GM18526 (cell line): ENCODE measurements around the gene GPN1.

Source experiments
- POLR2A ChIP-seq: IDR thresholded peaks from 3 replicates; pipeline ENCODE4 v1.6.1; 2011; ENCODE audit not compliant: insufficient read length; ENCODE audit errors: extremely low read depth

The GPN1 gene

DNA sequence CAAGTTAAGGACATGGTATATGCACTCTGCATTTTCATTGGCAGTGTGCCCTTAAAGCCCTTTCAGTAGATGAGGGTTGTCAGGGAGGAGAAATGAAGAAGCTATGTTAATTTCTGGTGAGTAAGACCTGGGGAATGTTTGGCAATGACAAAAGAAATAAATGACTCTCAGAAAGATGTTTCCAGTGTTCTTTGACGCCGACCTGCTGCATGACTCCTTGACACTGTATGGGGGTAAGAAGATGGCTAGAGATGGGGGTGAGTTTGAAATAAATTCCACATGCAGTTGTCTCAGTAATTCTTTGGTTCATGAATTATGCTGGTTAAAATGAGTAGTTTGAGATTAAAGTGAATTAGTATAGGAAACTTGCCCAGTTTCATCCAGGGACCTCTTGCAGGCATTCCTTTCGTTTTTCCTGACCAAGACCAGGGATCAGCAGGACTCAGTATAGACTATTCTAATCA lies 5.9 kb upstream of the GPN1 start:
- no peak for TF ChIP-seq POLR2A

DNA sequence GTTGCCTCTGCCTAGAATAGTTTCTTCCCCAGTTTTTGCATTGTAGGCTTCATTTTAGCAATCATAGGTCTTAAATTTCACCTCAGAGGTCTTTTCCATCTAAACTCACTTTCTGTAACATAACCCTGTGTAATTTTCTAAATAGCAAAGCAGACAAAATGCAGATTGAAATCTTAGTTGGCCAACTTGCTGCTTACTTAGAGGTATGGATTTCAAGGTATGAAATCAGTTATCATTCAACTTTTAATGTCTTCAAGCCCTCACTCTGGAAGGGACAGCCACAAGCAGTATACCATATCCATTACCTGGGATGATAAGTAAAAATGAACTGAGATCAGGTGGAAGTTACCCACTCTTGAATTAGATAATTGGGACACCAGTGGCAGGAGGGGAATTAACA lies 3.9 kb upstream of the GPN1 start:
- TF ChIP-seq POLR2A: no peak

DNA sequence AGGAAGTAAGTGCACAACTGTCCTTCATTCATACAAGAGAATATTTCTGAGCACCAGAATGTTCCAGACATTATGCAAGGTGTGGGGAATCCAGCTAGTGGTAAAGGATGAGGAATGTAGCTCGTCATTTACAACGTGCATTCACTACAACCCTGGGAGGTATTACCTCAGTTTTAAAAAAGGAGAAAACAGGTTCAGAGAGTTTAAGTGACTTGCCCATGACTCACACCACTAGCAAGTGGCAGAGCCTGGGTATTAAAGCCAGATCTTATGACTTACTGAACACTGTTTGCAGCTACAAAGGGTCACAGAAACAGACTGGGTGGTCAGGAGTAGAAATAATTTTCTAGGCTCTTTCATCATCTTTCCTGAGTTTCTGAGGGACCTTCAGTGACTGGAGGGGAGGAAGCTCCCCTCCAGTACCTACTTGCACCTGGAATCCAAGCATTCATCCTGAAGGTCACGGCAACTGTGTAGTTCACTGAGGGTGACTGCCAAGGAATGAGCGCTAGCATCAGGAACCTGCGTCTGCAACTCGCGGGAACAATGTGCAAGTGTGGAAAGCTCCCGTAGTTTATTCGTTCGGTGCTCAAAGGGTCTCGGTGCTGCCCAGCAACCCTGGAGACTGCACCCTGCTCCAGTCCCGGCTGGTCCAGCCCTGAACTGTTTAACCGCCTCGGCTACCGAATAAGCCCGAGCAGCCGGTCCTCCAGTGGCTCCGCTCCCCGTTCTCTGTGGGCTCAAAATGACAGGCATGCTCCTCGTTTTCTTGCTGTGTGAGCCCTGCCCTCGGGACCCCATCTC lies 685 bp upstream of the GPN1 start:
- no peak for TF ChIP-seq POLR2A

DNA sequence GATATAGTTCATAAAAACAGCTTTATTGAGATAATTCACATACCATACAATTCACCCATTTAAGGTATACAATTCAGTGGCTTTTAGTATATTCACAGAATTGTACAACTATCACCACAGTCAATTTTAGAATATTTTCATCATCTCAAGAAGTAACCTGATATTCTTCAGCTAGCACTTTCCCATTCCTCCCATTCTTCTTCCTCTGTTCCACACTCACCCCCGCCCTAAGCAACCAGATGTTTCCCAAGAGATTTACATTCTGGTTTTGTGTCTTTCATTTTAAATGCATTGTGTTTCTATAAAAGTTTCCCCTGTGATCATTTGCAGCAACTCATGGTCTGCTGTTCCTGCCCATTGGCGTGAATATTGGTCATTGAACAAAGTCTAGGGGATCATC lies 5.4 kb downstream of the GPN1 start:
- TF ChIP-seq POLR2A: no peak

DNA sequence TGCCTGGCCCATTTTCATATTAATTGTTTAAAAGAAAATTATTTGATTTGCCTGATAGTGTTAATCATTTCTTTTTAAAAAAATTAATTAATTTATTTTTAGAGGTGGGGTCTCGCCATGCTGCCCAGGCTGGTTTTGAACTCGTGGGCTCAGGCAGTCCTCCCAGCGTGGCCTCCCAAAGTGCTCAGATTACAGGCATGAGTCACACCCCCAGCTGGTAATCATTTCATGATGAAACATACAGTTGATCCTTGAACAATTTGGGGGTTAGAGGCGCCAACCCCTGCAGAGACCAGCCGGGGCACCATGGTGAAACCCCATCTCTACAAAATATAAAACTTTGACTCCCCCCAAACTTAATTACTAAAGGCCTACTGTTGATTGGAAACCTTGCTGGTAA lies 7.9 kb downstream of the GPN1 start:
- TF ChIP-seq POLR2A: no peak

DNA sequence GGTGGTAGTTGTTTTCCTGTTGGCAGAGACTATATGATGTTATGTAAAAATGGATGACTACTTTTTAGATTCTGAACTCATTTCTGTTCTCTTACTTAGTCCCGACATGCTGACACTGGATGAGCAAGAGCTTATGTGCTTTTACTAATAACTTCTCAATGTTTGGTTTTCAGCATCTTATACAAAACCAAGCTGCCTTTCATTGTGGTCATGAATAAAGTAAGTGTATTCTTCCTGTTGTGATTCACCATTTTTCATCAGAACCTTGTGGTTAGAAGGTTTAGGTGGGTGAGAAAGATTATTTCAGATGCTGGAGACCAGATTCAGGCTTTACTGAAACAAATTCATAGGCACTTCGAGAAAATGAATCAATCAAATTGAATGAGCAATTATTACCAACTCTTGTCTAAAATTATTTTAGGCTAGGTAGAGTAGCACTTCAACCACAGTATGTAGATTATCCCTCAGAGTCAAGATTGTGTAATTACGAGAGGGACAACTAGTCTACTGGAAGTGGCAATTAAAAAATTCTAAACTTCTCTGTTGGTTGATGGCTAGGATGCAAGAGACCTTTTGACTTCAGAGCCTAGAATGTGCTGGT lies 9.3 kb downstream of the GPN1 start:
- TF ChIP-seq POLR2A: no peak

DNA sequence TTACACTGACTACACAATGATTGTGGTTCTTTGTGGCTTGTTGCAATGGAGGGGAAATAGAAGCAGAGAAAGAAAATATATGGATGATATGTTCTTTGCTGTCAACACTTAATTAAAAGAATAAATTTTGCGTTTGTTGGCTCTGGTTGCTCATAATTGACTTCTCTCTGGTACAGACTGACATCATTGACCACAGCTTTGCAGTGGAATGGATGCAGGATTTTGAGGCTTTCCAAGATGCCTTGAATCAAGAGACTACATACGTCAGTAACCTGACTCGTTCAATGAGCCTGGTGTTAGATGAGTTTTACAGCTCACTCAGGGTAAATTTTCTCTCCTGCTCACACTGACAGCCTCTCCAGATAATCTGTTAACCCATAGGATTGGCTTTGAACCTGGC lies 9.9 kb downstream of the GPN1 start:
- TF ChIP-seq POLR2A: no peak

DNA sequence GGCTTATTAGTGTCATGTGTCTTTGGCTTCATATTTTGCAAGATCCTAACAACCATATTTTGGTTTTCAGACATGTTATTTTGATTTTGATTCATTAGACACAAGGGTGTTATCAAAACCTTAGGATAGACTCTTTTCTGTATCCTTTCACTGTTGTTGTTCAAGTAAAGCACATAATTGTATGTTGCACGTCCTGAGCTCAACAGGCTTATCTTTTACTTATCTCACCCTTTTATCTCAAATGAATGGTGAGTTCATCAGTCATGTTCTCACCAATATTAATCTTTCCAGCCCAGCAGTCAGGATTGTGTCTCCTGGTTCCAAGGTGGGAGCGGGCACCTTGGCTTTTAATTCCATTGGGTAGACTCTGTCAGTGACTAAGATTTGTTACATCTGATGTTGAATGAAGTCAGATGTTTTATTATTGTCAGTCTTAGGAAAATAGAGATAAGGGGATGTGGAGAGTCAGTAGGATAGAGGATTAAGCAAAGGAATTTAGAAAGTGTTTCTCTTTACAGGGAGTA lies 11.9 kb downstream of the GPN1 start:
- no peak for TF ChIP-seq POLR2A

DNA sequence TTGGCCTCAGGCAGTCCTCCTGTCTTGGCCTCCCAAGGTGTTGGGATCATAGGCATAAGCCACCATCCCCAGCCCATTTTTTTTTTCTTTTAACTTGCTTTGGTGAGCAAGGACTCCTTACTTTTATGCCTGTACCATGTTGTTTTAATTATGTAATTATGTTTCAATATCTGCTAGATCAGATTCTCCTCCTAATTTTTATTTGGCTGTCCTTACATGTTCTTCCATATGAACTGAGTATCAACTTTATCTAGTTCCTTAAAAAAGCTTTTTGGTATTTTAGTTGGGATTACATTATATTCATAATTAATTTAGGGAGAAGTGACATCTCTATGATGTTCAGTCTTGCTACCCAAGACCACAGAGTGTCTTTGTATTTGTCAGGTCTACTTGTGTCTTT lies 16.3 kb downstream of the GPN1 start:
- no peak for TF ChIP-seq POLR2A

DNA sequence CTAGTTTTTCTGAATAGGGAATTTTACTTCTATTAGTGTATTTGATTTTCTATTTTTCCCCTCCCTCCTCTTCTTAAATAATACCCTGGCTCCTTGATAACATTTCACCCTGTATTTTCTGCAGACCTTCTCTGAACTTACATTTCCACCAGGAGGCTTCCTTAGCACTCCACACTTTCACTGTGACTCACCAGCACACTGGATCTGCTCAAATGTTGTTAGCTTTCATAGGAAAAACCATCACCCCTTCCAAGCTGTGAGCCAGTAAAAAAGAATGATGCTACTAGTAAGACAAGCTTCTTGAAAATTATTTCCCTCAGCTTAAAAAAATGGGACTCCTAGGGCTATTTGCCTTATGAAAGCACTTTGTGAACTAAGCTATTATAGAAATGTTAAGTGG lies 18.4 kb downstream of the GPN1 start:
- TF ChIP-seq POLR2A: no peak

DNA sequence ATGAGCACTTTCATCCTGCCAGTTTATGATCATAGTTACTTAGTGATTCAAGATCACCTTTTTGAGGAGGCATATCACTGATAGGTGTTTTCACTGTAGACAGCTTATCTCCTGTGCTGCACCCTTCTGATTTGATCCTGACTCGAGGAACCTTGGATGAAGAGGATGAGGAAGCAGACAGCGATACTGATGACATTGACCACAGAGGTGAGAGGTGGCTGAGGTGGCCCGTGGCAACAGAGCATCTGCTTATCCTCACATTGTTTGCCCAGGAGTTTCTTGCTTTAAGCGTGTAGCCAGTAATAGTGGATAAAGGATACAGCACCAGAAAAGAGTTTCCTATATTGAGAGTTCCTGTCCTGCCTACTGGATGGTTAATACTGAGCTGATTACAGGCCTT lies 18.9 kb downstream of the GPN1 start:
- TF ChIP-seq POLR2A: no peak

DNA sequence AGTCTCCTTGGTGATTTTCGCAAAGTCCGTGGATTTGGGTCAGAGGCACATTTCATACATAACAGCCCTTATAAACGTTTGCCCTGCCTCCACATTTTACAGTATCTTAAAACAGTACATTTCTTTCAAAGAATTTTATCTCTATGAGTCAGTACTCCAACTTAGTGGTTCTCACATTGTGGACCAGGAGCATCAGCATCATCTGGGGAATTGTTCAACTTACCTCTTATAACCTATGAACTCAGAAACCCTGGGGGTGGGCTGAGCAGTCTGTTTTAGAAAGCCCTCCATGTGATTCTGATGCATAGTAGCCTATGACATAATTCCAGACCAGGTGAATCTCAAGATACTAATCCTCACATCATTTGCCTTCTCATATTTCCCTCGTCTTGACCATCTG lies 22.2 kb downstream of the GPN1 start:
- TF ChIP-seq POLR2A: no peak

DNA sequence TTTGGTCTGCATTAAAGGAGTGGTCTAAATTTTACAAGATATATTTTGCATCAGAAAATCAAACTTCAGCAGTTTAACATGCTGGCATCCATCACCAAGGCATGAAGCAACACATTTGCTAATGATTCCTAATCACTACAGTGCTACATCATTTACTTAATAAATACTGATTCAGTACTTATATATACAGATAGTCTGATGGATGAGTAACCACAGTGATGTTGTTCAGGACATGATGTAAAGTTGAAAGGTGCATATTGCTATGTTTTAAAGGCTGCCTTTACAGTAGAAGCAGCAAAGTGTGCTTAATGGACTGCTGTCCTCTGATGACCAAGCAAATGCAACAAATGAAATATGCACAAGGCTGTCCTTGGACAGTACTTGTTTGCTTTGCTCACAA lies 23.5 kb downstream of the GPN1 start:
- TF ChIP-seq POLR2A: no peak

DNA sequence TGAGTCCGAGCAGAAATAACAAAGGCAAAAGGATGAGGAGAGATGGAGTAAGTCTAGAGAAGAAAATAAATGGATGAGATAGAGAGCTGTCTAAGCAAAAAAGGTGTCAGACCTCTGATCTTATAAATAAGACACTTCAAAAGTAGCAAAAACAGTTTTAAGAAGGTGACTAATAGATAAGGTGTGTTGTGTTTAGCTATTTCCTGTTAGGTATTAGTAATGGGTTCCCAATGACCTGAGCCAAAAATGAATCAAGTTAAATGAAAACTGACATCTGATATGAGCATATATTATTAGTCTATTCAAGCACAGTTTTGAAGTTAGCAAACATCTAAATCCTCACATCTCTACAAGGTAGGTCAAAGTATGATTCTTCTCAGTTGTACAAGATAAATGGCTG lies 23.9 kb downstream of the GPN1 start:
- no peak for TF ChIP-seq POLR2A

DNA sequence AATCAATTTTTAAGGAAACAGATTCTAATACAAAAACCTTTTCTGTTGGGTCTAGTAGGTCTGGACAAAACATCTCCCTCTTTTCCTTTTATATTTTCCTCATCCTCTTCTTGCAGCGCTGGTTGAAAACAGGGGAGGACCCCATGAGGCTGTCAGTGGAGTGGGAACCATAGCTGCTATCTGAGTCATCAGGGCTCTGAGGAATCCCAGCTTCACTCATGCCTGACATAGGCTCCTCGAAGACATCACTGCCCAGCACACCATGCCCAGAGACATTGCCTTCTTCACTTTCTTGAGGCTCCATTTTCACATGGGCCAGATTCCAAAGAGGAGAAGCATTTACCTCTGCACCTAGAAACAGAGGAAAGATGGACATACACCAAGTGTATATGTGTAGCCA lies 24.5 kb downstream of the GPN1 start:
- TF ChIP-seq POLR2A: no peak

DNA sequence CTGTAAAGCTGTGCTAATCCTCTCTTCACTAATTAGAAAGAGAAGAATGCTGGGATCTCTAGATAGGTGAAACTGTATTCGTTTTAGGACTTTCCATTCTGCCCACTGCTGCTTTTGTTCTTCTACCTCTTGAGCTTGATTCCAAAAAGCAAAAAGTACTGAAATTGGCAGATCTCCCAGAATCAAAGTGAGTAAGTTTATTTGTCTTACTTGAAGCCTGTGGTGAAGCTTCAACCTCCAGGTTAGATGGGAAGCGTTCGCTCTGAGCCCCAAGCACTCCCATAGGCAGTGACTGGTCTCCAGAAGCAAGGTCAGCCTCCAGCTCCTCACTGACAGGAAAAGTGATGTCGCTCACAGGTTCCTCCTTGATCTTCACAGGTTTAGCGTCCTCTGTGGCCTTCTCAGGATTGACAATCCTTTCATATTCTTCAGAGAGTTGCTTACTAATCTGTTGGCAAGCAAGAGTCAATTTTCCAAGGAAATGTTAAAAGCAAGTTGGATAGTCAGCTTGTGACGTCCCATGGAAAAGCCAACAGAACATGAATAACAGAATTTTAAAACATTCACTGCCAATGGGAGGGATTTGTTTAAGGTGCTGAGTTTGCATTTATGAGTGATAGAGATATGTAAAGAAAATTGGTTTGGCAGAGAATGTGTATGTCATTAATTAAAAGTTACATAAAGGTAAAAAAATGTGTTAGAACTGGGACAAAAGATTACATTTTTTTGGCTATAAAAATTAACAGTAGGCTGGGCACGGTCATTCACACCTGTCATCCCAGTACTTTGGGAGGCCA lies 26.5 kb downstream of the GPN1 start:
- no peak for TF ChIP-seq POLR2A

DNA sequence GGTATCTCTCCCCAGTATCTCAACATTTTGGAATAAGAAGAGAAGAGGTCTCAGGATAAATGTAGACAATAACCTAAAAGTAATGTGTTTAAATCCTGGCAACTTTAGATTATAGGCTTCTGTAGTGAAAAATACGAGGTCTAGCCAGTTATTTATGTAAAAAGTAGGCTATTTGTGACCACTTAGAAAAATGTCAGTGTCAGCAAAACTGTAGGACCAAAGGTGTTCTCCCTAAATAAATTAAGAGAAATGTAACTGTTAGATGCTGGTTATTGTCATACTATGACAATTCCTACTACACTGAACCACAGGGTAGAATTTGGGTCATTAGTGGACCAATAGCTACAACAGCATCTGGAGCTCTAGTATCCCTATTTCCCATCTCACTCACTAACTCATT lies 32.5 kb downstream of the GPN1 start:
- no peak for TF ChIP-seq POLR2A
